HG03565 (cell line): ENCODE results near the gene PAQR6.
A peak's percentile ranks its signal among the peaks of the same experiment; 100 is the strongest.

Source experiments
- ATAC-seq: cut with Tn5 transposase; IDR thresholded peaks from one replicate; pipeline ENCODE4 v1.9.1; 2021; ENCODE audit warnings: mild to moderate bottlenecking, moderate library complexity; ENCODE audit not compliant: unreplicated experiment

PAQR6 gene, protein sequence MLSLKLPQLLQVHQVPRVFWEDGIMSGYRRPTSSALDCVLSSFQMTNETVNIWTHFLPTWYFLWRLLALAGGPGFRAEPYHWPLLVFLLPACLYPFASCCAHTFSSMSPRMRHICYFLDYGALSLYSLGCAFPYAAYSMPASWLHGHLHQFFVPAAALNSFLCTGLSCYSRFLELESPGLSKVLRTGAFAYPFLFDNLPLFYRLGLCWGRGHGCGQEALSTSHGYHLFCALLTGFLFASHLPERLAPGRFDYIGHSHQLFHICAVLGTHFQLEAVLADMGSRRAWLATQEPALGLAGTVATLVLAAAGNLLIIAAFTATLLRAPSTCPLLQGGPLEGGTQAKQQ

GRCh38 chr1:156247460-156248322 lies at the start of gene PAQR6:
TSS of gene PAQR6 (minus strand) at chr1:156248056. CDS start at chr1:156246731, 1,325 bp downstream.
- no peak for ATAC-seq

- ATAC-seq: no peak
Measured at GRCh38 chr1:156295391-156295947, 47.6 kb upstream of the PAQR6 start, which contains the start of gene GLMP. TSS of gene GLMP (minus strand) at chr1:156295679. CDS start at chr1:156295645, 34 bp downstream.

DNA sequence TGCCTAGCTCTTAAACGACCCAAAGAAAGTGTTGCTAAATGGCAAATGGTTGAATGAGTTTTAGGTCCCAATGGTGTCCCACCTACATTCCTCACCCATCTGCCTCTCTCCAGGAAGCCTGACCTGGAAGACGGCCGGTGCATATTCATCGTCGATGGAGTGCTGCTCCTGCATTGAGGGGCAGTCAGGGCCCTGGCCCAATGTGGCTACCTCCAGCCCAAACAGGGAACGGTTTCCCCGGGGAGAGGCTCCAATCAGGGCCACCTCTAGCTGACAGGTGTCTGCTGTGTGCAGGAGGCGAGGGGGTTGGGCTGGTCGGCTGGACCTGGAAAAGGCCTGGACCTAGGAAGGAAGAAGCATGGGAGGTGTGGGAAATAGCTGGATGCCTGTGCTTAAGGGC lies 46.0 kb upstream of the PAQR6 start:
- no peak for ATAC-seq

- no peak for ATAC-seq
Measured at GRCh38 chr1:156293098-156293434, 45.2 kb upstream of the PAQR6 start.

- ATAC-seq: no peak
Measured at GRCh38 chr1:156291226-156292061, 43.6 kb upstream of the PAQR6 start.

DNA sequence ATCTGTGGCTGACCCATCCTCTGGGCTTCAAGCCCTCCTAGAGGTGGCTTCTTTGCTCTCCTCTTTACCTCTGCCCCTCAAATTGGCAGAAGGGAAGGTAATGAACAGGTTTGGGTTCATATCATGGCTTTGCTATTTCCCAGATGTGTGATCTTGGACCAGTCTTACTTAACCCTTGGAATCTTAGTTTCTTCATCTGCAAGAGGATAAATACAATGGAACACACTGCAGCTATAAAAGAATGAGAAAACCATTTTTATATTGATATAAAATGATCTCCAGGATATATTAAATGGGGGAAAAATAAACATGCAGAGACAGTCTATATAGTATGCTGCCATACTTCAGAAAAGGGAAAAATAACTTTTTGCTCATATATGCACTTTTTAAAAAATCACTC lies 42.0 kb upstream of the PAQR6 start:
- no peak for ATAC-seq

- ATAC-seq: no peak
Measured at GRCh38 chr1:156286061-156286460, 38.2 kb upstream of the PAQR6 start.

GRCh38 chr1:156285437-156285836 lies 37.6 kb upstream of the PAQR6 start:
- no peak for ATAC-seq

DNA sequence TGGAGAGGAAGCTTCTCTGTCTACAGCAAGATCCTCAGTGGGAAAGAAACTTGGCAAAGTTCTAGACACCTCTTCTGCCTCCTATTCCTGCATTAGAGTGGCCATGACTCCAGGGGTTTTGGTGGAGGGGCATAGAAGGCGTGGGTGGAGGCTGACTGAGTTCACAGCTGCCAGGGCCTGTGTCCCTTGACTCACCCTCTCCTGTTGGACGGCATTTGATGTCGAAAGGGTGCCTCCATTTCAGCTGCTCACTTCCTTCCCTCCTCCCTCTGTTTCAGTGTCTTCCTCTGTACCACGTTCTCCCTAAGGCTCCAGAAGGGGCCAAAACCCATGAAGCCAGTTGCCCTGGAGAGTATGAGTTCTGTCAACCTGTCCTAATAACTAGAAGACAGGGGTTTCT lies 36.9 kb upstream of the PAQR6 start:
- ATAC-seq: no peak

DNA sequence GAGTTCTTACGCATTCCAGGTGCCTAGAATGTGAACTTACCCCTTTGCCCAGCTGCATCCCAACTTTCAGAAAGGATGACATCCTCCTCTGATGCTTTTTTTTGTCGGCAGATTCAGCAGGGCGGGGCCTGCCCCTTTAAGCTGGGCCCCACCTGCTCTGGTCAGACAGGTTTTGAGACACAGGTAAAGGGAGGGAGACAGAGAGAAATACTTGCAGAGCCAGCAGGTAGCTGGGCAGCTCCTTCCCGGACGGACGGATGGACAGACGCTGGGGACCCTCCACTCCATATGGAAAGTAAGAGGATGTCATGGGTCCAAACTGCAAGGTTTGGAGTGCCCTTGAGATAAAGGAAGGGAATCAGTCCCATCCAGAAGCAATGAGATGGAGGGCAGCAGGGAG lies 36.3 kb upstream of the PAQR6 start, which contains the start of gene TMEM79:
Gene TMEM79 (plus strand): TSS at position 214 of the 400 bp plus-strand sequence. CDS start 902 bp downstream, outside the sequence.
- ATAC-seq: no peak

- no peak for ATAC-seq
Measured at GRCh38 chr1:156283521-156283920, 35.7 kb upstream of the PAQR6 start.

DNA sequence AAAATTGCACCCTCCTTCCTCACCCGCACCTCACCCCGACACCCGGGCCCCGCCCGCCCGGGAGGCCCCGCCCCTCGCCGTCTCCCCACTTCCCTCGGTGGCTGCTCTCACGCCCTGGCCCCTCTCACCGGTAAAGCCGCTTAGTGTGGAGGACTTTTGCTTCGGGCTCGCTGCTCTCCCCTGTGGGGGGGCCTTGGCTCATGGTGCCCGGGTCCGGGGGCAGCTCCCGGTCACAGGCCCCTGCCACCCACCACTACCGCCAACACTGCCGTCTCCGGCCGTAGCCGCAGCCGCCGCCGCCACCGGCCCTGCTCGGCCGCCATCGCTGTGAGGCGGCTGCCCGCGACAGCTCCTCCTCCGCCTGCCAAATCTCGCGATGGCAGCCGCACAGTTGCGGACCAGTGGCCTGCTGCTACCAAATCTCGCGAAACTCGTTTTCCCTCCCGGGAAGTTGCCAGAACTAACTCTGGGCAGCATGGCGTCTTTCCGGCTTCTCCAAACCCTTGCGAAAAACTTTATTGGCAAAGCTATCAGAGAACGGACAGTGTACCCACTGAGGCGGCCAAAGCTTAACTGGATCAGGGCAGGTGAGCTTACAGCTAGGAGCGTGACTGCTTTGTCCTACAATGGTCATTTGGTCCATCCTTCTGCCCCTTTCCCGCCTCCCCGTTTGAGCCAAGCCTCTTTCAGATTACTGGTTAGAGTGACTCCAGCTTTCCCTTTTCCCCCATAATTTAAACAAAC lies 34.8 kb upstream of the PAQR6 start, which contains the start of gene SMG5:
Gene SMG5 (minus strand): TSS at position 347 of the 744 bp plus-strand sequence. CDS start 145 bp downstream, at position 202.
- ATAC-seq: peak; percentile 65

- ATAC-seq: no peak
Measured at GRCh38 chr1:156281693-156282478, 34.0 kb upstream of the PAQR6 start.

DNA sequence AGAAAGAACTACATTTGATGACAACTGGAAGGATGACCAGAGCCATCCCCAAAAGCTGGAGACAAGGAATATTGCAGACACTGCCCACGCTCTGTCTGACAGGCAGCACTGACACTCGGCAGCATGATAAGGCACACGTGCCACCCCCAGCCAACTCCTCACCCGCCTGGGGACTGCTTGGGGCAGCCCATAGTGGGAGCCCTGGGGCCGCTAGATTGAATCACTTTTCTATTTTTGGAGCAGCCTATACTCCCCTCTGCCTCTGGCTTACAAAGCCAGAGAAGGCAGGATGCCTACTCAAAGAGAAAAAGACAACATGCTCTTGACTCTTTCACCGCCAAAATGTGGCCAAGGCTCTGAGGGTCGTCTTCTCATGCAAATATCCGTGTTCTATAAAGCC lies 33.4 kb upstream of the PAQR6 start:
- peak; percentile 33 for ATAC-seq

DNA sequence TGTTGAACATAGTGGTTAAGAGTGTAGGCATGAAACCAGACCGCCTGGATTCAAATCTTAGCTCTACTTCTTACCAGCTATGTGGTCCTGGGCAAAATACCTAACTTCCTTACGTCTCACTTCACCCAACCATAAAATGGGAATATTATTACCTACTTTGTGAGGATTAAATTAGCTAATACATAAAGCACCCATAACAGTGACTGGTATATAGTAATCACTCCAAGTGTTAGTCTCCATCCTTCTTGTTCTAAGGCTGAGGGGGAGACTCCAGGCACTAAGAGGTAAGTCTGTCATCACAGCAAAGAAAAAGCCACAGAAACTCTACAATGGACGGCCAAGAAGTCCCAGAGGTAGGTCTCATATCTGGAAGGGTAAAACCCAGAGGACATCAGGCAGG lies 32.0 kb upstream of the PAQR6 start:
- no peak for ATAC-seq

DNA sequence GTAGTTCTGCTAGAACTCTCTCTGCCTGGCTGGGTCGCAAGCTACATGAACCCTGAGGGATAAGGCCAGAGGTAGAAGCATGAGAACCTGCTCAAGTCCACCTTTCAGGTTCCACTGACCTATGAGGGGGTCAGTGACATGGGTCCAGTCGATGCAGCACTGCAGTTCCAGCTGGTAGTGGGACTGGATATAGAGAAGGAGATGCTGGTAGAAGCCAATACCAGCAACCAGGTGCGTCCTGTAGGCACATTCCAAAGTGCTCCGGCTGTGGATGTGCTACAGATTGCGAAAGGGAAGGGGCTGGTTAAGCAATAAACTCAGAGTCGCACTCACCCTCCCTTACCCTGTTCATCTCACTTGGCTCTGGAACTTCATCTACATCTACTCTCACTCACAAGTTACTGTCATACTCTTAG lies 29.1 kb upstream of the PAQR6 start:
- ATAC-seq: no peak

GRCh38 chr1:156276532-156276931 lies 28.7 kb upstream of the PAQR6 start:
- no peak for ATAC-seq

DNA sequence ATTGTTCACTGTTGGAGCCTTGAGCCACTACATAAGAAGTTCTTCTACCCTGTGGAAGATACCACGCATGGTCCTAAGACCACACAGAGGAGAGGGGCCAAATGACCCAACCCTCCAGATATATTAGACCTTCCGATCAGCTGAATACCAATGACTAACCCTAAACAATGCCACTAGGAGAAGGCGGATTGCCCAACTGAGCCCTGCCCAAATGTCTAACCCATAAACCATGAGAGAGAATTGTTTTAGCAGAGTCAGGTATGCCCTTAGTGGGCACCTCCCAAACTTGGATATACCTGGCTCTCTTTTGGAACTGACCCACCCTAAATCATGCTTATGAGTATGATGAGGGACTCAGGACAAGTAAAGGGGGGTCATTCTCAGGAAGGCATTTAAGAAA lies 22.5 kb upstream of the PAQR6 start:
- no peak for ATAC-seq

DNA sequence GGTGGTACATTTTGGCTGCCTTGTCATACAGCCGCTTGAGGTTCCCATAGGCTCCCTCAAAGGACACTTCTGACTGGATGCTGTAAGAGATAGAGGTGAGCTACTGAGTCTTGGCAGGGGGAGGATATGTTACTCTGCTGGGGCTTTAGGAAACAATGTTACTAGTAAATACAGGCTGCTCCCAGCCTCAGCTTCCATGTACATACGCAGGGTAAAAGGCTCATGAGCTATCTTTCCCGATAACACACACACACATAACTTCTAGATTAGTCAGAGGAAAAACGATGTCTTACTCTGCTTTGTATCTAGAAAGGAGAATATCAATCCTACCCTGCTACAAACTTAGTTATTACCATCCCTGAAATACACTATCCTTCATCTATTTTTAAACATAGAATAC lies 20.5 kb upstream of the PAQR6 start:
- ATAC-seq: no peak
